Measurements from ENCODE around the gene VIT. TPM values are rescaled to one million over a fixed set of nuclear protein-coding genes. Genes with fewer than 3 reads are reported as not detected.

The VIT gene
- polyA plus RNA-seq, 4 donors, result 0.10 to 0.14 TPM; not detected in 2

DNA sequence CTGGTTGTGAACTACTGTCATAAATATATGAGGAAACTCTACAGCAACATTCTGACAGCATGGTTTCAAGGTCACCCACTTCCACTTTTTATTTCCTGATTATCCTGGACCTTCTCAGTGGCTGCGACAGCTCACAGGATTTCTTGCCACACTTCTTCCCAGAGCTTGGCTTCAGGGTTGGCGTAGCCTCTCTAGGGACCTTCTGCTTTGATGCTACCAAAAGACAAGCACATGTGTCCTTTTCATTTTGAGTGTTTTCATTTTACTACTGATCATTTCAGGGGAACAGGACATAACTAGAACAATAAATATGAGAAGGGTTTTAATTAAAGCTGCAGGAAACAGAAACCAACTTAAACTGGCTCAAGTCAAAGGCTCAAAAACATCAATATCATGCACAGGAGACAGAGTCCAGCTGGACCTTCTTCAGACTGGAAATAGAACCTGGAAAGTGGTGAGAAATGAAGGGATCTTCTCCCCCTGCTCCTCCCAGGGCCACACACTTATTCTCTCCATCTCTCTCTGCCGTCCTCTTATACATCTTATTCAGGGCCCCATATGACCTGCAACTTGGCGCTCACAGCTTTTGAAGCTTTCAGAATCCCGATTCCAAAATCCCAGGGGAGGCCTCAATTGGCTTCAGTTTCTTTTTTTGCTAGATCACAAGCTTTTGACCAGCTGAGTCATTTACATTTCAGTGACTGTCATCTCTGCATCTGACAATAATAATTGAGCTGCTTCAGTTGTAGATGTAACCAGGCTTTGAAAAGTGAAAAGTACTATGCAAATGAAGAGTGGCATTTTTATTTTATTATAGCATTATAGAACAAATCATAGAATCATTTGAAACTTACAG is 9.7 kb downstream of the VIT start:
- no peak for DNase-seq (ENCODE audit: low read depth in 4 of 4, low spot score in 2 of 4)

DNA sequence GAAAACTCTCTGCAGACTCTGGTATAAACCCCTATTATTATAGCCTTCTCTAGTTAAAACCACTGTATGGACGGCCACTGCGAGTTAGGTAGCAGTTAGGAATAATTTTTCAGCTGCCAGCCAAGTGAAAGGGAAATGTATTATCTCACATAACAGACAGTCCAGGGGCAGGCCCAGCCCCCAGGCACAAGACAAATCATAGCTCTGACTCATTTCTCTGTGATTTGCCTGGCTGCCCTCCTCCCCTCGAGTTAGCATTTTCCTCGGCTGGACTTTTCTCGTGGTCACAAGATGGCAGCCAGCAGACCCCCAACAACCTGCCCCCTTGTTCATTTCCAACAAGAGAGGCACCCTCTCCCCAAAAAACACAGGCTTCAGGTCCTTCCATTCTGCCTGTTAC is 10.5 kb downstream of the VIT start:
- no peak for DNase-seq (ENCODE audit: low read depth in 4 of 4, low spot score in 2 of 4)

DNA sequence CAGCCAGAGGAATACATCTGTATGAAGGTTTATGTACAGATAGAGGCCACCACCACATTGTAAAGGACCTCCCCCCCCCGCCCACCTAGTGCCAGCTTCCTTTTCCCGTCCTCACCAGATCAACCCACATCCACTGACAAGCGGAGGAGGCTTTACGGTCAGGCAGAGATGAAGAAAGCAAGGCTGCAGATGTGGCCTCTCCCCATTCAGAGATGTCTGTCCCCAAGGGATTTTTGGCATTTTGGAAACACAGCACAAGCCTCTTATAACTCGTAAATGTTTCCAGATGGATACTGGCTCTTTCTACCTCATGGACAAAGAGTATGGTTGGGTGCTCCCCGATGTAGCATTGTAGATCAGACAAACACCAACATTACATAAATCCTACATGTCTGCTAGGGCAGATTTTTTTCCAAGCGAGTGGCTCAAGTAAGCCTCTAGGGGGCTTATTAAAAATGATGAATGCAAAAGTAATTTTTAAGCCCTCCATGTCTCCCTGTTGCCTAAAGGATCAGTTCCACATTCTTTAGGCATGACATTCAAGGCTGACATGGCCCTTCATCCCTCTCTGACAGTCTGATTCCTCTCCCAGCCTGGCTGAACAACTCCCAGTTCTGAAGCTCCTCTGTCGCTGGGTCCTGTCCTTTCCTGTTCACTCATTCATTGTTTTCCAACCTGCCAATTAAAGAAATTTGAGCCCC is 11.7 kb downstream of the VIT start:
- DNase-seq (ENCODE audit: low read depth in 4 of 4, low spot score in 2 of 4), result no peak

DNA sequence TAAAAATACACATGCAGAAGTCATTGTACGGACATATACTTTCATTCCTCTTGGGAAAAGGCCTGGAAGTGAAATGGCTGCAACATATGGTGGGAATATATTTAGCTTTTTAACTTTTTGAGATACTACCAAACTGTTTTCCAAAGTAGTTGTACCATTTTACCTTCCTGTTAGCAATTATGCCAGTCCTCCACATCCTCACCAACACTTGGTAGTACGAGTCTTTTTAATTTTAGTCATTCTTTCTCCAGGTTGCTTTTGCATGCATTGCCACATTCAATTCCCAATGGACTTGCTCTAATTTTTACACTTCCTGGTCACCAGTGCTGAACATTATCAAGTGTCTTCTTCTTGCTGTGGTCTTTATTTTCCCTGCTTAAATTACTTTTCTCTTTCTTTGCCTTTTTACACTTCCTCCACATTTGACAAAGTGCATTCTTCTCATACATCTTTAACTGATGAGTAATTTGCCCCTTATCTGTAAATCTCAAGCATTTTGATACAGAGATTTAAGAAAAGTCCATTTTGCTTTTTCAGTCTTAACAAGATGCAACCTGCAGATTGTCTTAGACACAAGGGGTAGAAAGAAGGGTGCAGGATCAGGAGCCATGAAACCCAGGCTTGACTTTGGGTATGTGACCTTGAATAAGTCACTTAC is 14.5 kb downstream of the VIT start:
- no peak for DNase-seq (ENCODE audit: low read depth in 4 of 4, low spot score in 2 of 4)

DNA sequence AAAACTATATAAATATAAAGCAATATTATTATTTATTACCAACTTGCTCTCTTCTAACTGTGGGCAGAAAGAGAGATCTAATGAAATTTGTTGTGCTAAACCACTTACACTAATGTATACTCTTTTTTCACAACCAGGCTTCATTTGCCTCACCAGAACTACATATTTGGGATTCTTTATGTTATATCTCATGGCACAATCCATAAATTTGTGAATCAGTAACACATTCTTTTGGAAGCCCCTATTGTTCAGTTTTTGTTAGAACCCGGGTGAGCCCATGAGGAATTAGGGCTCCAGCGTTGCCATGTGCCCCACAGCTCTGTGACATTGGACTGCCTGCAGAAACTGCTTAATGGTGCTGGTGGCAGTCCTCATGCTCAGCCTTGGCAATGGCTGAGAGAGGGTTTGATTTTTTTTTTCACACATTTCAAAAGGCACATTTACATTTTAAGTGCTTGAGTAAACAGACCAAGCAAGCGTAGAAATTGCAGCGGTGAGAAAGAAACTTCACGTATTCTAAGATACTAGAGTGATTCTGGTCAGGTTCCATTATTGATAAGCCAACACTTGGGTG is 15.3 kb downstream of the VIT start:
- DNase-seq (ENCODE audit: low read depth in 4 of 4, low spot score in 2 of 4), result no peak

DNA sequence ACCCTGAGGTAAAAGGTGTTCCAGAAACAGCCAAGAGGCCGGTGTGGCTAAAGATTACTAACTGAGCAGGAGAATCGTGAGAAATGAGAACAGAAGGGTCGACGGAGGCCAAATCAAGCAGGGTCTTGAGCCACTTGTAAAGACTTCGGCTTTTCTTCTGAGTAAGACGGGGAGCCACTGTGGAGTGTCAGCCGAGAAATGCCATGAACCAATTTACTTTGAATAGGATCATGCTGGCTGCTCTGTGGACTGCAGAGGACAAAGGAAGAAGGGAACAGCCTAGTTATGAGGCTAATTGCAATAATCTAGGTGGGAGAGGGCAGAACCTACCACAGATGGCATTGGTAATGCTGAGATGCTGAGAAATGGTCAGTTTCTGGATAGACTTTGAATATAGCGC is 16.8 kb downstream of the VIT start:
- no peak for DNase-seq (ENCODE audit: low read depth in 4 of 4, low spot score in 2 of 4)

DNA sequence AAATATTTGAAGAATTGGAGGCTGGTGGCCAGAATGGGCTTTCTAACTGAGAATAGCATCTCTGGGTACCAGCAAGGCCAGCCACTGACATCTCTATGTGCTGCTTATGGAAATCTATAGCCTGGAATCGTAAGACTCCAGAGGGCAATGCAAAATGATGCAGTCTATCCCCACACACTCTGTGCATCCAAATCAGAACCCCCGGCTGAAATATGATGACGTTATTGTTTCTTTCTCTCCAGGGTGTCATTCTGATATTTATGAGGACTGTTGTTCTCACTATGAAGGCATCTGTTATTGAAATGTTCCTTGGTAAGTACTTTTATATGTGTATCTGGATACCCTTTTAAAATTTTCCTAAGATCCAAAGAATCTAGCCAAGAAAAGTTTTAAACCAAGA is 19.6 kb downstream of the VIT start:
- no peak for DNase-seq (ENCODE audit: low read depth in 4 of 4, low spot score in 2 of 4)

DNA sequence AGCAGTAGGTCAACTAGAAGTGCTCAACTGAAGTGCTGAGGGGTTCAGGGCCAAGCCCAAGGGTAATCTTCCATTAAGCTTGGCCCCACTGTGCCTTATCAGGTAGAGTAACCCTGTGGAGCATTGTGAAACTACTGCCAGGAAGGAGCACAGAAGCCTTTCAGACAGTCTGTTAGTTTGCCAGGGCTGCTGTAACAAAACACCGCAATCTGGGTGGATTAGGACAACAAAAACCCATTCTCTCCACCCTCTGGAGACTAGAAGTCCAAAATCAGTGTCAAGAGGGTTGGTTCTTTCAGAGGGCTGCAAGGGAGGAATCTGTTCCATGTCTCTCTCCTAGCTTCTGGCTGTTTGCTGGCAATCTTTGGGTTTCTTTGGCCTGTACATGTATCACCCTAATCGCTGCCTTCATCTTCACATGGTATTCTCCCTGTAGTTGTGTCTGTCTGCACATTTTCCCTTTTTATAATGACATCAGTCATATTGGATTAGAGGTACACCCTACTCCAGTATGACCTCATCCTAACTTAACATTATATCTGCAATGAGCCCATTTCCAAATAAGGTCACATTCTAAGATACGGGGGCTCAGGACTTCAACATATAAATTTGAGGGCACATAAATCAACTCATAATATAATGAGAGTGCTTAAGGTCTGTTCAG is 21.2 kb downstream of the VIT start:
- no peak for DNase-seq (ENCODE audit: low read depth in 4 of 4, low spot score in 2 of 4)

DNA sequence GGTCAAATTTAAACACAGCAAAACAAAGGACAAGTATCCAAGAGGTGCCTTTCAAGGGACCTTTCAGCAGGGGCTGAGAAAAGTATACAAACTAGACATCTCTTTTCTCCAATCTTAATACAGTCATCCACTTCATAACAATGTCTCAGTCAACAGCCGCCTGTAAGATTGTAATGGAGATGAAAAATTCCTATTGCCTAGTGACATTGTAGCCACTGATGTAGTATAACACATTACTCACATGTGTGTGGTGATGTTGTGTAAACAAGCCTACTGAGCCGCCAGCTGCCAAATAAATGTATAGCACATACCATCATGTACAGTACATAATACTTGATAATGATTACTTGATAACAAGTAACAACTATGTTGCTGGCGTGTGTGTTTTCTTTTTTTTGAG is 31.0 kb downstream of the VIT start:
- no peak for DNase-seq (ENCODE audit: low read depth in 4 of 4, low spot score in 2 of 4)

DNA sequence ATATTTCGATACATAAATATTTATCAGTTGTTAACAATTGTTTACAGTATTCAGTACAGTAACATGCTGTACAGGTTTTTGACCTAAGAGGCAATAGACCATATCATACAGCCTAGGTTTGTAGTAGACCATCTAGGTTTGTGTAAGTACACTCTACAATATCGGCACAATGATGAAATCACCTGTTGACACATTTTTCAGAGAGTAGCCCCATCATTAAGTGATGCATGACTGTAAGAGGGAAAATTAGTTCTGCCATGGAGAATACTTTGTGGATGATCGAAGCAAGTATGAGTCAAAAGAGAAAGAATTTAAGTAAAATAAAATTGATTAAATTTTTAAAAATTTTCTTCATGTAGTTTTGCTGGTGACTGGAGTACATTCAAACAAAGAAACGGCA is 32.6 kb downstream of the VIT start:
- no peak for DNase-seq (ENCODE audit: low read depth in 4 of 4, low spot score in 2 of 4)

DNA sequence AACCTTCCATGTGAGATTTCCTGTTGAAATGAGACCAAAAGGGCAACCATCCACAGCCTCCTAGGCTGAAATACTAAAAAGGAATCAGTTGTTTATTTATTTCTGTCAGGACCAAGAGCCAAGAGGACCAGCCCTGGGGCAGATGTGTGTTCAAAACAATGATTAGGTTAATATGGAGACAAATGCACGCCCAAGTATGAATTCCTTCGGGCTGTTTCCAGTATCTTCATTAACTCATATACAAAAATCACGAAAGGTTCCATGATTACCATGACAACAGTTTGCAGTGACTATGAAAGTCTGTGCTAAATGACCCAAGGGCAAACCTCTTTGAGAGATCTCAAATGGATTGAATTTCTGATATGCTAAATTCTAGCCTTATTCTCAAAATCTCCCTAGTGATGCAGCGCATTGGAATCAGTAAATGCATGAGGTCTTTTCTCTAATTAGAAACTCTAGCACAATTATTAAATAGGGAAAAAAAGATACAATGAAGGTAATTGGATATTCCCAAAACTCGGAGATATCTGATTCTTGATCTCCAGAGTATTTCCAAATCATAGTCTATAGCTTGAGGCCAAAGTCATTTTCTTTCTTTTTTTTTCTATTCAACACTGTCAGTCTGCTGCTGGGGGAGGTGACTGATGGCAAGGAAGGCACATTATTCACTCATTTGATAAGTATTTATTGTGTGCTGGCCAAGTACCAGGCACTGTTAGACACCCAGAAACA is 35.6 kb downstream of the VIT start:
- peak in 1 of 4 donors; percentile 9 for DNase-seq (ENCODE audit: low read depth in 4 of 4, low spot score in 2 of 4)

DNA sequence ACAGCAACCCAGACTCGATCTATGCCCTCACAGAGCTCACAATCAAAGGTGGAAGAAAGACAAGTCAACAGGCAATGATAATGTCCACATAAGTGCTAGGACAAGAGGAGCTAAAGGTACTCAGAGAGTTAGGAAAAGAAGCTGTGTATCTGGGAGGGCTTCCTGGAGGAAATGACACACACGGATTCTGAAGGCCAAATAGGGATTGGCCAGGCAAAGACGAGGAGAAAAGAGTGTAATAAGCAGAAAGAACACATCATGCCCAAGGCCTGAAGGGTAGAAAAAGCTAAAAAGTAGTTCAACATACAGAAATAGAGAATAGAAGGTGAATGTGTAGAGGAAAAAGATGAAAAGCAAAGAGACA is 36.1 kb downstream of the VIT start:
- no peak for DNase-seq (ENCODE audit: low read depth in 4 of 4, low spot score in 2 of 4)

DNA sequence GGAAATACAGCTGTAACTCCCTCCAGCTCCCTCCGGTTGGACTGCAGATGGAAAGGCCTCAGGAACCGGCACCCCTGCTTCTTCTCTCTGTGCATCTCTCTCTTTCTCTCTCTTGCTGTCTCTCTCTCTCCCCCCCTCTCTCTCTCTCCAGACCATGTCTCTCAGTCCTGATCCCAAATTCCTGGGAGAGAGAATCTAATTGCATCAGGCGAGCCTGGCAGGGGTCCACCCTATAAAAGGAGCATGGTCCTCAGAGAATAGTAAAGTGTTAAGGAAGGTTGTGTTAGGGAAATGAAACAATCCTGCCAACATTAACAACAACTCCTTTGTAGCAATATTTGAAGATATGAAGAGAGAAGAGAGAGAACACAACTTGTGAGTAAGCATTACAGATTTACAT is 36.7 kb downstream of the VIT start:
- no peak for DNase-seq (ENCODE audit: low read depth in 4 of 4, low spot score in 2 of 4)

DNA sequence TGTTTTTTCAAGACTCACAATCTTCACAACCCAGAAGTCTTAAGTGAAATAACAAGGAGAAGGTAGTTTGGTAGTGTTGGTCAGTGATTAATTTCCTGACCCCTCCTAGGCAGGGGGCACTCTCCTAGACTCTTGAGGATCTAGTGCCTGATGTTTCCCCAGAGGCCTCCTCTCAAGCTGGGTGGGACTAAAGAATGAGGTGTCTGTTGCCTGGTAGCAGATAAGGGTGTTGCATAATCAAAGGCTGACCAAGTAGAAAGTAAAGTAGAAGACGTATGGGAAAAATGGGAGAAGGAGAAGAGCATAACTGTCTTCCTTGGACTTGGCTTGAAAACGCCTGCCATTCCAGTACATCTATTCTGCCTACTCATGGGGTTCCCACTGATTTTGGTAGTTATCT is 37.8 kb downstream of the VIT start:
- no peak for DNase-seq (ENCODE audit: low read depth in 4 of 4, low spot score in 2 of 4)

DNA sequence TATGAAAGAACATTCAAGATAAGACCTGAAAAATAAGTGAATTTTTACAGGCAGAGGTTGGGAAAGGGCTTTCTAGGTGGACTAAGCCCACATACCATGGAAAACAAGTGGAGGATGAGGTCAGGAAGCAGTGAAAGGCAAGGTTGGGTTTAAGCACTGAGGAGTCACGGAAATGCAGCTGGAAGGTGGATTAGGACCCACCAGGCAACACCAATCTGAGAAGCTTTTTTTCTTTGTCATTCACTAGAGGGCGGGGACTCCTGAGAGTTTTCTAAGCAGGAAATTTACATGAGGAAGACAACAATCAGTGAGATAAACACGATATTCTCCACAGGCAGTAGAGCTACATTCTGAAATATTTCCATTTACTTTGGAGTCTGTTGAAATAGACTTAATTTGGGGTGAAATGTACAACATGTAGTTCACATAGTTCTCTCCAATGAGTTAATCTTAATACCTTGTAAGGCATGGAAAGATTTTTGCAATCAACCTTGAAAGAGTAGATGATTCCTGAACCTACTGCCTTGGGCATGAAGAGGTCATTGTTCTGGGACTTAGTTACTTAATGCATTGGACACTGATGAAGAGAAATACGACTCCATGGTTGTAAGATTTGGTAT is 40.7 kb downstream of the VIT start:
- no peak for DNase-seq (ENCODE audit: low read depth in 4 of 4, low spot score in 2 of 4)

DNA sequence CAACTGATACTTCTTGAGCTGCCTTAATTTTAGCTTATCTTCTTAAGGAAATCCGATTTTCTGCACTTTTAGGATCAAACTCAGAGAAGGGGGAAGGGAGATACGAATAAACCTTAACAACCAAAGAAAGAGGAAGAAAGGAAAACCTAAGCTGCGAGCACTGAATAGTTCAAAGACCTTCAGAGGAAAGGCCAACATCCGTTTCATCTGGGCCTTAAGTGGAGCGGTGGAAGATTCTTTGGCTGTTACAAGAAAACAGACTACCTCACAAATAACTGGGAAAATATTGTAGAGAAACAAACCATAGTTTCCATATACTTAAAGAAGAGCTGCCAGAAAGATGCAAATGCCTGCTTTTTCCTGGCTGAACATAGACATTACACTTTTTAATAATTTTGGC is 43.6 kb downstream of the VIT start:
- no peak for DNase-seq (ENCODE audit: low read depth in 4 of 4, low spot score in 2 of 4)

DNA sequence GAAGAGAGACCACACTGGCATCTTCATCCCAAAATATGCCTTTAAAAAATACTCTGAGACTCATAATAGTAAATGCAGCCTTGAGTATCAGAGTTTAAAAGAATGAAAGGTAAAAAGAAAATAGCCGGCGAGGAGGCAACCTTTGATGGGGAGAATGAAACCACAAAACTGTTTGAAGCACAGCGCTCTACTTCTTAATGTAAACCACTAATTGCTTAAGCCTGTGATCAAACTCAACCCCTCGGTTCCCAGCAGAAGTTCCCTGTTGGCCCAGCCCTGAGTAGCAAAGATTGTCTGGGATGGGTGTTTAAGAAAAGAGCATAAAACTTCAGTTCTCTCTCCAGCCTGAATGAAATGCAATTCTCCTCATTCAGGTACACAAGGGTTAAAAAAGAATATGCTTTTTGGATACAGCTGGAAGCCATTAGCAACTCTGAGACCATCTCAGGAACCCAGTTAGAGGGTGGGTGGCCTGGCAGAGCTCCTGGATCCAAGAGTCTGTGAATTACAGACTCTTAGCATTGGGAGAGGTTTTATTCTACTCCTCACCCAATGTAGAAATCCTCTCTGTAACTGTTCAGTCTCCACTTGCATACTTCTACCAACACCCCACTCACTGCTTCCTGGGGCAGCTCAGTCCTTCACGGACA is 44.8 kb downstream of the VIT start:
- no peak for DNase-seq (ENCODE audit: low read depth in 4 of 4, low spot score in 2 of 4)

DNA sequence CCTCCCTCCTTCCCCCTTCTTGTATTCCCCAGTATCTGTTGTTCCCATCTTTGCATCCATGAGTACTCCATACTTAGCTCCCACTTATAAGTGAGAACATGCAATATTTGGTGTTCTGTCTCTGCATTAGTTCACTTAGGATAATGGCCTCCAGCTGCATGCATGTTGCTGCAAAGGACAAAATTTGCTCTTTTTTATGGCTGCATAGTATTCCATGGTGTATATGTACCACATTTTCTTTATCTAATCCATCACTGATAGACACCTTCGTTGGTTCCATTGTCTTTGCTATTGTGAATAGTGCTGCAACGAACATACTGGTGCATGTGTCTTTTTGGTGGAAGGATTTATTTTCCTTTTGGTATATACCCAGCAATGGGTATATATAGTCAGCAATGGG is 47.4 kb downstream of the VIT start:
- DNase-seq (ENCODE audit: low read depth in 4 of 4, low spot score in 2 of 4), result no peak

DNA sequence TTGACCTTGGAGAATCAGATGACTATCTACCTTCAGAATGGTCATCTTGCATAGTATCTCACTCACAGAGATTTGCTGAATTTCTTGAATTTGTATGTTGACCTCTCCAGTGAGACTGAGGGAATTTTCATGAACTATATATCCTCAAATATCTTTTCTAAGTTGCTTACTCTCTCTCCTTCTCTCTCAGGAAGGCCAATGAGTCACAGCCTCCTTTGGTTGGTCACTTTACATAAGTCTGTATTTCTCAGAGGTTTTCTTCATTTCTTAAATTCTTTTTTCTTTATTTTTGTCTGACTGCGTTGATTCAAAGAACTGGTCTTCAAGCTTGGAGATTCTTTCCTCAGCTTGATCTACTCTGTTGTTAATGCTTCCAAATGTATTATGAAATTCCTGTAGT is 51.7 kb downstream of the VIT start:
- no peak for DNase-seq (ENCODE audit: low read depth in 4 of 4, low spot score in 2 of 4)
